ENCODE results near the gene PRSS56. TPM values are rescaled to one million over a fixed set of nuclear protein-coding genes. Genes with fewer than 3 reads are reported as not detected.
A peak's percentile ranks its signal among the peaks of the same experiment; 100 is the strongest.

PRSS56 gene
- total and polyA plus RNA-seq, 2 of the 13 experiments (the other 11 are each of a cell fraction or from before 2014, with no cell fraction given), result not detected

GRCh38 chr2:232540441-232541041 is 20.4 kb downstream of the PRSS56 start:
- Histone ChIP-seq H3K36me3 (replicated peaks in 1 of 2; ENCODE audit: control insufficient read depth in 1 of 2, insufficient read depth in 2 of 2, low read length in 2 of 2) (peaks cover 0 to under 1% of the 10 kb centered on the region in 2 experiments; a peak in 1 of 5 replicates), H3K4me1 (ENCODE audit: insufficient read depth, low read length) (no peaks in the 10 kb centered on the region), H3K9me3 (ENCODE audit: low read length) (peaks cover 7% of the 10 kb centered on the region), H3K4me2 (ENCODE audit: low read depth, low read length) (no peak overlapping the region), H3K9ac (ENCODE audit: insufficient read depth, low read depth, low read length) (no peak overlapping the region), H3K4me3 (replicated peaks in 1 of 3; ENCODE audit: insufficient read depth in 1 of 3, low read depth in 2 of 3, low read length in 3 of 3) (no peak overlapping the region), H4K20me1 (ENCODE audit: insufficient read depth, low read length) (no peaks in the 10 kb centered on the region; the same call in 1 of the 2 replicates), H2AFZ (ENCODE audit: low read length) (no peak overlapping the region), H3K27me3 (ENCODE audit: control insufficient read depth in 1 of 2, insufficient read depth in 2 of 2, low read length in 2 of 2) (peaks cover 0 to 2% of the 10 kb centered on the region in 2 experiments; a peak in 2 of 5 replicates), H3K27ac (ENCODE audit: extremely low read length, insufficient read depth, low read length) (no peak overlapping the region), H3K79me2 (ENCODE audit: insufficient read depth, low read length) (no peaks in the 10 kb centered on the region)
- no peak for TF ChIP-seq FOXC1 (CRISPR knock-in tag; IDR thresholded peaks at IDR 0.05; ENCODE audit: borderline replicate concordance)
- no peak for TF ChIP-seq RAD51 (IDR thresholded peaks at IDR 0.05; ENCODE audit: borderline replicate concordance)
- TF ChIP-seq ZNF607 (CRISPR knock-in tag; IDR thresholded peaks at IDR 0.05; ENCODE audit: borderline replicate concordance), result no peak
- no peak for TF ChIP-seq DDIT3 (CRISPR knock-in tag; IDR thresholded peaks at IDR 0.05)
- TF ChIP-seq AGO2 (optimal IDR thresholded peaks at IDR 0.05; ENCODE audit: low read depth, low read length), result peak; percentile 70
- no peak for TF ChIP-seq ZNF326 (CRISPR knock-in tag; IDR thresholded peaks at IDR 0.05; ENCODE audit: borderline replicate concordance)
- ATAC-seq (peak; percentile 0; the same call in 2 of the 3 replicates), DNase-seq (ENCODE audit: low spot score) (no peak), FAIRE-seq (no peak)
- intact Hi-C loops (cut with micrococcal nuclease; ENCODE audit: unreplicated experiment), result no loop called here
- CTCF ChIA-PET (ENCODE audit: low intra/inter-chr PET ratio, low total read pairs), result no interaction called here
- in situ Hi-C loops (cut with HindIII; ENCODE audit: extremely low pct_ligation_motif_present, low pct_unique_long_range_greater_than_20kb), result no loop called here
- 66% methylated on average over 16 of the region's 17 CpGs for WGBS (ENCODE audit: low lambda C conversion rate)
- POLR2A ChIA-PET, result no interaction called here
- no TSS peak for BruUV-seq (replicated peaks)

GRCh38 chr2:232541195-232541960 is 21.2 kb downstream of the PRSS56 start:
- Histone ChIP-seq H3K4me1 (ENCODE audit: insufficient read depth, low read length) (peaks cover 2% of the 10 kb centered on the region; the same call in 1 of the 2 replicates), H3K4me3 (replicated peaks in 1 of 3; ENCODE audit: insufficient read depth in 1 of 3, low read depth in 2 of 3, low read length in 3 of 3) (no peak overlapping the region), H3K27ac (ENCODE audit: extremely low read length, insufficient read depth, low read length) (no peak overlapping the region), H4K20me1 (ENCODE audit: insufficient read depth, low read length) (no peaks in the 10 kb centered on the region; the same call in 1 of the 2 replicates), H3K79me2 (ENCODE audit: insufficient read depth, low read length) (no peaks in the 10 kb centered on the region), H2AFZ (ENCODE audit: low read length) (no peak overlapping the region), H3K36me3 (replicated peaks in 1 of 2; ENCODE audit: control insufficient read depth in 1 of 2, insufficient read depth in 2 of 2, low read length in 2 of 2) (peaks cover 0 to 1% of the 10 kb centered on the region in 2 experiments; a peak in 1 of 5 replicates), H3K9ac (ENCODE audit: insufficient read depth, low read depth, low read length) (no peak overlapping the region), H3K27me3 (ENCODE audit: control insufficient read depth in 1 of 2, insufficient read depth in 2 of 2, low read length in 2 of 2) (no peaks in the 10 kb centered on the region; a peak in 1 of 5 replicates), H3K4me2 (ENCODE audit: low read depth, low read length) (no peak overlapping the region), H3K9me3 (ENCODE audit: low read length) (peaks cover 2% of the 10 kb centered on the region)
- 75% methylated on average over 17 of the region's 19 CpGs for WGBS (ENCODE audit: low lambda C conversion rate)
- intact Hi-C loops (cut with micrococcal nuclease; ENCODE audit: unreplicated experiment), result no loop called here
- CTCF ChIA-PET (ENCODE audit: low intra/inter-chr PET ratio, low total read pairs), result no interaction called here
- BruUV-seq (replicated peaks), result no TSS peak
- DNase-seq (ENCODE audit: low spot score) (no peak), FAIRE-seq (no peak), ATAC-seq (peak; percentile 7; the same call in 2 of the 3 replicates)
- POLR2A ChIA-PET, result no interaction called here
- in situ Hi-C loops (cut with HindIII; ENCODE audit: extremely low pct_ligation_motif_present, low pct_unique_long_range_greater_than_20kb), result no loop called here
- peak; percentile 61; the same call in 1 of the 2 replicates for TF ChIP-seq AKAP8 (CRISPR knock-in tag; IDR thresholded peaks at IDR 0.05)
- TF ChIP-seq ZBTB49 (CRISPR knock-in tag; IDR thresholded peaks at IDR 0.05; ENCODE audit: borderline replicate concordance), result no peak
- TF ChIP-seq POLR2A (IDR thresholded peaks at IDR 0.05; ENCODE audit: insufficient read depth in 1 of 2, low read depth in 2 of 2, low read length in 2 of 2), result peak; percentile 16 to 17; a peak in 2 of 4 replicates
- TF ChIP-seq AGO2 (optimal IDR thresholded peaks at IDR 0.05; ENCODE audit: low read depth, low read length), result peak; percentile 66
- TF ChIP-seq ZNF605 (CRISPR knock-in tag; IDR thresholded peaks at IDR 0.05), result no peak
- TF ChIP-seq KDM4B (CRISPR knock-in tag; IDR thresholded peaks at IDR 0.05), result no peak
- TF ChIP-seq PAF1 (CRISPR knock-in tag; IDR thresholded peaks at IDR 0.05), result peak; percentile 64
- TF ChIP-seq KDM2A (CRISPR knock-in tag; IDR thresholded peaks at IDR 0.05; ENCODE audit: borderline replicate concordance, low read depth), result 0 out of 2 replicates have a peak, but pooled peaks have one; percentile 39

Data from HepG2 (cell line).